NCI-H1930 (cell line): Measurements from ENCODE around the gene PPP1R3C.

ENCODE experiments used
- DNase-seq, 2 experiments: peaks; one replicate each; lab custom pipeline; 2025; lab: John Stamatoyannopoulos, UW

The PPP1R3C gene

GRCh38 chr10:91601212-91601611 lies 31.7 kb downstream of the PPP1R3C start:
- DNase-seq = no peak

- DNase-seq = no peak
Observed at GRCh38 chr10:91598211-91598977, 34.5 kb downstream of the PPP1R3C start.

GRCh38 chr10:91597197-91597881 lies 35.5 kb downstream of the PPP1R3C start:
- DNase-seq = no peak

- DNase-seq = no peak
Observed at GRCh38 chr10:91596825-91597196, 36.1 kb downstream of the PPP1R3C start.

GRCh38 chr10:91593834-91594233 lies 39.0 kb downstream of the PPP1R3C start:
- DNase-seq = no peak

GRCh38 chr10:91593366-91593765 lies 39.5 kb downstream of the PPP1R3C start:
- DNase-seq = no peak

GRCh38 chr10:91592266-91592975 lies 40.5 kb downstream of the PPP1R3C start:
- no peak for DNase-seq

GRCh38 chr10:91591797-91592174 lies 41.1 kb downstream of the PPP1R3C start:
- no peak for DNase-seq

- DNase-seq = no peak
Observed at GRCh38 chr10:91590904-91591796, 41.7 kb downstream of the PPP1R3C start.

GRCh38 chr10:91590142-91590903 lies 42.5 kb downstream of the PPP1R3C start:
- DNase-seq = no peak

GRCh38 chr10:91589658-91590035 lies 43.2 kb downstream of the PPP1R3C start:
- no peak for DNase-seq

- DNase-seq = no peak
Observed at GRCh38 chr10:91589015-91589657, 43.7 kb downstream of the PPP1R3C start.

GRCh38 chr10:91587710-91588638 lies 44.9 kb downstream of the PPP1R3C start:
- no peak for DNase-seq

- DNase-seq = no peak
Observed at GRCh38 chr10:91582153-91582554, 50.7 kb downstream of the PPP1R3C start.

- no peak for DNase-seq
Observed at GRCh38 chr10:91579329-91579985, 53.4 kb downstream of the PPP1R3C start.
